ENCODE measurements around the gene CACNA2D3. TPM values are rescaled to one million over a fixed set of nuclear protein-coding genes. Genes with fewer than 3 reads are reported as not detected.

Gene CACNA2D3
- total RNA-seq, 1 donor: 4.3 TPM

- DNase-seq (ENCODE audit: low read depth): no peak
- no peak overlapping the region for H3K4me3 ChIP-seq (ENCODE audit: low read depth, low read length)
- TF ChIP-seq, protein P1, sequence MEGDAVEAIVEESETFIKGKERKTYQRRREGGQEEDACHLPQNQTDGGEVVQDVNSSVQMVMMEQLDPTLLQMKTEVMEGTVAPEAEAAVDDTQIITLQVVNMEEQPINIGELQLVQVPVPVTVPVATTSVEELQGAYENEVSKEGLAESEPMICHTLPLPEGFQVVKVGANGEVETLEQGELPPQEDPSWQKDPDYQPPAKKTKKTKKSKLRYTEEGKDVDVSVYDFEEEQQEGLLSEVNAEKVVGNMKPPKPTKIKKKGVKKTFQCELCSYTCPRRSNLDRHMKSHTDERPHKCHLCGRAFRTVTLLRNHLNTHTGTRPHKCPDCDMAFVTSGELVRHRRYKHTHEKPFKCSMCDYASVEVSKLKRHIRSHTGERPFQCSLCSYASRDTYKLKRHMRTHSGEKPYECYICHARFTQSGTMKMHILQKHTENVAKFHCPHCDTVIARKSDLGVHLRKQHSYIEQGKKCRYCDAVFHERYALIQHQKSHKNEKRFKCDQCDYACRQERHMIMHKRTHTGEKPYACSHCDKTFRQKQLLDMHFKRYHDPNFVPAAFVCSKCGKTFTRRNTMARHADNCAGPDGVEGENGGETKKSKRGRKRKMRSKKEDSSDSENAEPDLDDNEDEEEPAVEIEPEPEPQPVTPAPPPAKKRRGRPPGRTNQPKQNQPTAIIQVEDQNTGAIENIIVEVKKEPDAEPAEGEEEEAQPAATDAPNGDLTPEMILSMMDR (IDR thresholded peaks at IDR 0.05; ENCODE audit: insufficient read depth, low read depth, low read length): no peak
Measured at GRCh38 chr3:54193093-54193492, 70.7 kb downstream of the CACNA2D3 start.

DNA sequence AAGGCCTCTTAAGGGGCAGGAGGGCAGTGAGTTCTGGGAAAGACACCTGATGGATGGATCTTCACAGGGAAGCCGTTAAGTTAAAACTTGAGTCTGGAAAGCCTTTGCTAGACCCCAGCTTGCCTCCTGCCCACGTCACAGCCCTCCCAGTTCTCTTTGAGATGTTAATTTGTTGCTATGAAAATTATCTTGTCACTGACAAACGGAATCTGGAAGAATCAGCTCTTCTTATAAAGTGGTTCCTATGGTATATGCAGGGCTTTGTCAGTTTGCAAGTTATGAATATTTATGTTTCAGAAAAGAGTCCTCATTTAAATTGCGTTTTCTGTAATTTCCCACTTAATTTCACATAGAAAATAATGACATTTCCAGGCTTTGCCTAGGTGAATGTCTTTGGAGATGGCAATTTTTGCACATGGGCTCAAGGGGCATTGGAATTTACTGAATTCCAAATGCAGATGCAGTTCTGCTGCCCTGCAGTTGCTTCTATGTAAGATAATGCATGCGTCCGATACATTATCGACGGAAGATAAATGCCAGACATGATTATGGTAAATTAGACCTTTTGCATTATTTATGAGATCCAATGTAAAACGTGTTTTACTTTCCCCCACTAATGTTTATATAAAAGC lies 74.1 kb downstream of the CACNA2D3 start:
- DNase-seq (ENCODE audit: low read depth): no peak
- no peak overlapping the region for H3K4me3 ChIP-seq (ENCODE audit: low read depth, low read length)
- TF ChIP-seq, protein P1 (IDR thresholded peaks at IDR 0.05; ENCODE audit: insufficient read depth, low read depth, low read length): no peak

DNA sequence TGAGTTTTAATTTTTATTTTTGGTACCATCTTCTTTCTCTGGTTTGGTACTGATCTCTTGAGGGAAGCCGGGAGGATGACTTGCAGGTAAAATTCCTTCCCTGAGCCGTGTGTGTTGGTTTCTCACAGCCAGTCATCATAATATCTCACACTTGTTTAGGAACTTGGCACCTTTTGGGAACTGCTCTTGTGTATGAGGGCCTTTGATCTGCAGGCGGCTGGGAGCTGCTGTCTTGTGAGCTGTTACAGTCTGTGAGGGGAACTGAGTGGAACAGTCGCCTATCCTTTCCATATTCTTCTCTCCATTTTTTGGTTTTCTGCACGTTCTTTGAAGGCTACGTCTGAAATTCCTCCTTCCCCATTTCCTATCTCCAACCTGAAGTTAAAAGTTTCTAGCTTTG lies 75.2 kb downstream of the CACNA2D3 start:
- TF ChIP-seq, protein P1 (IDR thresholded peaks at IDR 0.05; ENCODE audit: insufficient read depth, low read depth, low read length): no peak
- no peak overlapping the region for H3K4me3 ChIP-seq (ENCODE audit: low read depth, low read length)
- no peak for DNase-seq (ENCODE audit: low read depth)

DNA sequence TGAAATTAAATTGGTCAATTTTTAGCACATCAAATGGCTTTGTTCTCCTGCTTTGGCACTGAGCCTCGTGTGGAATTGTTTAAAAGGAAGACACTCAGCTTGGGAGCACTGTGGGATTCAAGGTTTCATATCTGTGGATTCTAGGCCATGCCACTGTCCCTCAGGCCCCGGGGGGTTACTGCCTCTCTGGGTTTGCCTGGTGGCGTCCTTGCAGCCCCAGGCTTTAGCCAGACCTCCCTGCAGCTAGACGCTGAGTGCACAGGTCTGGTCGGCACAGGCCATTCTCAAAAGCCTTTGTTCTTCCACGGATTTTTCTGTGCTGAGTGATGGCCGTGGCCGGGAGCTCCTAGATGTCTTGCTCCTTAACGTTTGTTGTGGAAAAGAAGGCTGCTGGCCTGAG lies 76.2 kb downstream of the CACNA2D3 start:
- DNase-seq (ENCODE audit: low read depth): no peak
- H3K4me3 ChIP-seq (ENCODE audit: low read depth, low read length): no peak overlapping the region
- TF ChIP-seq, protein P1 (IDR thresholded peaks at IDR 0.05; ENCODE audit: insufficient read depth, low read depth, low read length): no peak

DNA sequence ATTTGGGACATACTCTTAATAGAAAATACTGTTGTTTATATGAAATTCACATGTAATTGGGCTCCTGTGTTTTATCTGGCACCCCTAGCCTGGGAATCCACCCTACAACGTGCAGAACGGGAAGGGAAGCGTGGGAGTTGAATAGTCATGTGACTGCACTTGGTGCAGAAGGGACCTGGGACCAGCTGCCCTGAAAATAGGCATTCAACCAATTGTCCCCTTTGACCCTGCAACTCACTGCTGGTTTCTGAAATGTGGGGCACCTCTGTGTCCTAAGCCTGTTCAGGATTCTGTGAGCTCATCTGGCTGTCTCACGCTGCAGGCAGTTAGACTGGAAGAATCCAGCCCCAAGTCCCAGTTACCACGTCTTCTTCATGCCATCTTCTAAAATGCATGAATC lies 79.7 kb downstream of the CACNA2D3 start:
- TF ChIP-seq, protein P1 (IDR thresholded peaks at IDR 0.05; ENCODE audit: insufficient read depth, low read depth, low read length): no peak

DNA sequence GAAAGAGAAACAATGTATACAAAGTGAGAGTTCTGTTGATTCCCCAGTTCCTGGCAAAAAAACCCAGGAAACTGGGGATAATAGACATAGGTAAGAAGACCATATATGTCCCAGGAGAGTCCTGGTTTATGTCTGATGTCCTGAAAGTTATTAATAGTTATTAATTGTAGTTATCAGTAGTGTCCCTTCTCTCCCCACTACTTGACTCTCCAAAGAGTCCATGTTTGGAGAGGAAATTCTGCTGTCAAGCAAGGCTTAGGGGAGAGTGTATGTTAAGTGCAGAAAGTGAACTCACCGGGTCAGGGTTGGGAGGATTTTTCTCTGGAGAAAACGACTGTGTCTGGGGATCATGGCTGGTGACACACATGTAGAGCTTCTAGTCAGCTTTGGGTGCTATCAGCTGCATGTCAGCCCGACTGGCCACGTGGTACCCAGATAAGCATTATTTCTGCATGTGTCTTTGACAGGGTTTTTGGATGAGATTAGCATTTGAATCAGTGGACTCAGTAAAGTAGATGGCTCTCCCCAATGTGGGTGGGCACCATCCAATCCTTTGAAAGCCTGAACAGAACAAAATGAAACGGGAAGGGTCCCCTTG lies 80.4 kb downstream of the CACNA2D3 start:
- TF ChIP-seq, protein P1 (IDR thresholded peaks at IDR 0.05; ENCODE audit: insufficient read depth, low read depth, low read length): no peak
- no peak overlapping the region for H3K4me3 ChIP-seq (ENCODE audit: low read depth, low read length)
- no peak for DNase-seq (ENCODE audit: low read depth)

More for the DNA sequence above, 79.7 kb downstream of the CACNA2D3 start:
- no peak overlapping the region for H3K4me3 ChIP-seq (ENCODE audit: low read depth, low read length)
- no peak for DNase-seq (ENCODE audit: low read depth)
